Thyroid gland (tissue), 4 donors: Measurements from ENCODE around the gene GPR143.

ENCODE experiments used
- POLR2A ChIP-seq, 2 donors: fragments of 450-650 bp; IDR thresholded peaks; one replicate each; pipeline ENCODE4 v1.6.1; 2017; ENCODE audit warnings: antibody characterized with exemption in 2 of 2, mild to moderate bottlenecking in 2 of 2, moderate library complexity in 1 of 2
- TF ChIP-seq, protein P1 (sequence below), 6 experiments: fragments of 200-600 bp in 3 of 6; fragments of 450-650 bp in 3 of 6; sonication (generic) in 3 of 6; IDR thresholded peaks; one replicate each; pipeline ENCODE4 v1.5.1; 2016 to 2019; ENCODE audit warnings: antibody characterized with exemption in 6 of 6, mild to moderate bottlenecking in 2 of 6, inconsistent platforms in 1 of 6, moderate library complexity in 1 of 6

DNA sequence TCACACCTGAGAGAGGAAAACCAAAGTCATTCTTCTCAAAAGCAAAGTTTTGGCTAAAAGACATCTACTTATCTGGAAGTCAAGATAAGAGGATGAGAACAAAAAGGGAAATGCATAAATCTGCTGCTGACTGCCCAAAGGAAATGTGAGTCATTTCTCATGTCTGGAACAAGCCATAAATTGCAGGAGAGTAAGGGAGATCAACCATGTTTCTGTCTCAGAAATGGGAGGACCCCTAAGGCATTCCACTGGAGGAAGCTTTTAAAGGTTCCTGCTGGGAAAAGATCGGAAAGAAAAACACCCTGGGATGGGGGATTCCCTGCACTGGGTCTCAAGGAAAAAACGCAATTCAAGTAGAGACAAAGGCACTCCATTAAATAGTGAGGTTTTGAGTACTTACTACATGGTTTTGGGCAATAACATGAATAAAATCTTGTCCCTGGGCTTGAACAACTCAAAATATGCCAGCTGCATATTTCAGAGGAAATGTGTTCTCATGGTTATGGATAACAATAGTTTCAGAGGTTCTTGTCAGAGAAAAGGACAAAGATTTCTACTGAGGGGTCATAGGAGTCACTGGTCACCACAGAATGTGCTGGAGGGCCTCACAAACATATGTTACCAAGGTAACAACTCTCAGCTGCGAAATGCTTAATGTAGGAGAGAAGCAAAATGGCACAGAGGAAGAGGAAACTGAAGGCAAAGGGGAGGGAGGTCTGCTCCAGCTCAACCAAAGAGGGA, 19.3 kb downstream of the GPR143 start:
- no peak for TF ChIP-seq POLR2A (IDR thresholded peaks at IDR 0.05)
- TF ChIP-seq, protein P1, sequence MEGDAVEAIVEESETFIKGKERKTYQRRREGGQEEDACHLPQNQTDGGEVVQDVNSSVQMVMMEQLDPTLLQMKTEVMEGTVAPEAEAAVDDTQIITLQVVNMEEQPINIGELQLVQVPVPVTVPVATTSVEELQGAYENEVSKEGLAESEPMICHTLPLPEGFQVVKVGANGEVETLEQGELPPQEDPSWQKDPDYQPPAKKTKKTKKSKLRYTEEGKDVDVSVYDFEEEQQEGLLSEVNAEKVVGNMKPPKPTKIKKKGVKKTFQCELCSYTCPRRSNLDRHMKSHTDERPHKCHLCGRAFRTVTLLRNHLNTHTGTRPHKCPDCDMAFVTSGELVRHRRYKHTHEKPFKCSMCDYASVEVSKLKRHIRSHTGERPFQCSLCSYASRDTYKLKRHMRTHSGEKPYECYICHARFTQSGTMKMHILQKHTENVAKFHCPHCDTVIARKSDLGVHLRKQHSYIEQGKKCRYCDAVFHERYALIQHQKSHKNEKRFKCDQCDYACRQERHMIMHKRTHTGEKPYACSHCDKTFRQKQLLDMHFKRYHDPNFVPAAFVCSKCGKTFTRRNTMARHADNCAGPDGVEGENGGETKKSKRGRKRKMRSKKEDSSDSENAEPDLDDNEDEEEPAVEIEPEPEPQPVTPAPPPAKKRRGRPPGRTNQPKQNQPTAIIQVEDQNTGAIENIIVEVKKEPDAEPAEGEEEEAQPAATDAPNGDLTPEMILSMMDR (IDR thresholded peaks at IDR 0.05) = no peak
